T-helper 1 cell treated with Interleukin-12 subunit alpha and Interleukin-12 subunit beta and Interleukin-4 antibody, amounts not matched to agents 30 μg/mL and 1 μg/mL, for 36 hours (primary cell): Measurements from ENCODE around the gene SOX1.

Experiments
- H3K27ac Mint-ChIP-seq: one replicate; pipeline ENCODE4 v1.8.0; 2021; ENCODE audit warnings: mild to moderate bottlenecking, mixed read lengths
- H3K27me3 Mint-ChIP-seq: one replicate; pipeline ENCODE4 v1.8.0; 2021; ENCODE audit warnings: low read depth, mixed read lengths
- H3K36me3 Mint-ChIP-seq: one replicate; pipeline ENCODE4 v1.8.0; 2021; ENCODE audit warnings: low read depth, mixed read lengths
- H3K4me1 Mint-ChIP-seq: one replicate; pipeline ENCODE4 v1.8.0; 2021; ENCODE audit warnings: low read depth, mixed read lengths
- H3K4me3 Mint-ChIP-seq: one replicate; pipeline ENCODE4 v1.8.0; 2021; ENCODE audit warnings: mild to moderate bottlenecking, moderate library complexity, mixed read lengths
- H3K9me3 Mint-ChIP-seq: one replicate; pipeline ENCODE4 v1.8.0; 2021; ENCODE audit warnings: mixed read lengths

The SOX1 gene

DNA sequence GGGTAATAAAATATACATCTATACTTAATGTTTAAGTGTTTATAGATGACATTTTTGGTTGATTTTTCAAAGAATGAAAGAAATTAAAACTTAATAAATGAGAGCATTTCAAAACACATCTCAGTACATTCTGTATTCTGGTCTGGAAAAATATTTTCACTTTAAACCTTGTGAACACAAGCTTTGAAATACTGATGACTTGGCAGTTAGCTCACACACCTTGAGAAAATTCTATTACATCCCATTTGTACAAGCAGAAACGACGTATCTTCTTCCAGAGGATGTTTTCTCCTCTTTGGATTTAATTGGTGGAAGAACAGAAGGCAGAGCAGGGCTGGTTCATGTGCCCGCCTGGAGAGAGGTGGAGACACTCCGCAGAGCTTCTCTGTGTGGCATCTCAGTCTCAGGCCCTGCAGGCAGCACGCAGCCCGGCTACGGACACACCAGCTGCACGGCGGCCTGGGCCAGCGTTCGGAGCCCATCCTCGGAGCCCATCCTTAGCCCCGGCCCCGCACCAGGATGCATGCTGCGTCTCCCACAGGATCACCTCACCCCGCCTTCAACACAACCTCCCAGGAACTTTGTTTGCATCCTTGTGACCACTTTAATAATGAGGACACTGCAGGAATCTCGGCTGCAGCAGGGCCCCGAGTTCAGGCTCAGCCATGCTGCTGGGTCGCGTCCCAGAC, 48.6 kb downstream of the SOX1 start:
- H3K4me1 Mint-ChIP-seq, result peaks cover 1% of the 10 kb centered on the region
- H3K36me3 Mint-ChIP-seq, result no peaks in the 10 kb centered on the region
- no peak overlapping the region for H3K27ac Mint-ChIP-seq
- H3K9me3 Mint-ChIP-seq, result no peaks in the 10 kb centered on the region
- no peak overlapping the region for H3K4me3 Mint-ChIP-seq
- H3K27me3 Mint-ChIP-seq, result peaks cover 25% of the 10 kb centered on the region

- Mint-ChIP-seq H3K9me3 (no peaks in the 10 kb centered on the region), H3K27me3 (peaks cover 17% of the 10 kb centered on the region), H3K27ac (no peak overlapping the region), H3K36me3 (no peaks in the 10 kb centered on the region), H3K4me3 (no peak overlapping the region), H3K4me1 (peaks cover 1% of the 10 kb centered on the region)
Observed at GRCh38 chr13:112116187-112116950, 49.4 kb downstream of the SOX1 start.

DNA sequence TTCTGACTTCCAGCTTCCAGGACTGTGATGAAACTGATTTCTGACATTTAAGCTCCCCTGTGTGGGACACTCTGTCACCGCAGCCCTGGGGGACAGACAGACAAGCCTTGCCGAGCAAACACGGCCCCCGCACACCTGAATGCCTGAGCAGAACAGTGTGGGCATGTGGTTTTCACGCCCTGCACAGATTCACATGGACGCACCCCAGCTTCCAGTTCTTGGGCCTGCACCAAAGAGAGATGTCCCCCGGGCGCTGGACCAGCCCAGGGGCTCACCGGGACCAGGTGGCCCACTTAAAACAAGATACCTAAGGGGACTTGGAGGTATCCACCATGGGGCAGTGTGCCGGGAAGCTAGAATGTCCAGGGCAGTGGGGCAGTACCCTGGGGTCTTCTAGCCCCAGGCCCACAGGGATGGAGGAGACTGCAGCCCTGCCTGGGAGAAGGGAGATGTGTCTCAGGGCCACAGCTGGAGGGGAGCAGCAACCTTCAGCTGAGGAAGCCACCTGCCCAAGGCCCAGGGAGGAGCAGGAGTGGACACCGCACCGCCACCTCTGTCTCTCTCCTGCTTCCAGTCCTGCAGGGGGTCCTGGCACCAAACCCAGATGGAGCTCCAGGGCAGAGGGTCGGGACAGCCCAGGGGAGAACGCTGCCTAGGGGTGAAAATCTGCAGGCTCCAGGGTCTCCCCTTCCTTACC, 50.5 kb downstream of the SOX1 start:
- no peaks in the 10 kb centered on the region for H3K9me3 Mint-ChIP-seq
- H3K27ac Mint-ChIP-seq, result no peak overlapping the region
- peaks cover 1% of the 10 kb centered on the region for H3K4me1 Mint-ChIP-seq
- no peak overlapping the region for H3K4me3 Mint-ChIP-seq
- H3K27me3 Mint-ChIP-seq, result peaks cover 9% of the 10 kb centered on the region
- H3K36me3 Mint-ChIP-seq, result no peaks in the 10 kb centered on the region

GRCh38 chr13:112117955-112118302, 51.0 kb downstream of the SOX1 start:
- no peaks in the 10 kb centered on the region for H3K9me3 Mint-ChIP-seq
- H3K27me3 Mint-ChIP-seq, result peaks cover 9% of the 10 kb centered on the region
- H3K4me3 Mint-ChIP-seq, result no peak overlapping the region
- no peak overlapping the region for H3K27ac Mint-ChIP-seq
- H3K4me1 Mint-ChIP-seq, result peaks cover 1% of the 10 kb centered on the region
- H3K36me3 Mint-ChIP-seq, result no peaks in the 10 kb centered on the region

DNA sequence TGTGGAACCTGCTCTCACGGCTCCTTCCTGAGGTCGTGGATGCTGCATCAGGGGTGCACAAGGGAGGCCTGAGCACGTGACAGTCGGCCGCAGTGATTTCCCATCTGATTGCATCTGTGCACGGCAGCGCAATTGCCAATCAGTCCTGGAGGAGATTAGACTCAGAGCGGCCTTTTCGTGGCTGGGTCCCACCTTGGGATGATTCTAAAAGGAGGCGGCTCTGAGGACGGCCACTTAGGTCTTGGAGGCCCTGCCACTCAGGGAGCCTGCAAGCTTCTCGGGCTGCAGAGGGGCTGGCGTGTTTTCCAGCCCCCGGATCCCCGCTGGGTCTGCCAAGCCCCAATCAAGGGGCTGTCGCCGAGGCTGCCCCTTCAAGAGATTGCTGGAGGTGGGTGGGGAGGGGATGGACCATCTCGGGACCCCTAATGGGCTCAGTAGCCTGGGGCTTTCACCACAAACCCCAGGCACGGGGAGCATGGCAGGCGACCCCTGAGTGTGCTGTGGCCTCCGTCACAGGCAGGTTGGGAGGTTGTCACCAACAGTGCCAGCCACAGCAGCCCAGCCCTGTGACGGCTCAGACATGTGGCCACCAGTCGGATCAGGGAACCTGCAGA, 51.6 kb downstream of the SOX1 start:
- Mint-ChIP-seq H3K27ac (no peak overlapping the region), H3K27me3 (peaks cover 5% of the 10 kb centered on the region), H3K4me1 (peaks cover 1% of the 10 kb centered on the region), H3K9me3 (no peaks in the 10 kb centered on the region), H3K4me3 (no peak overlapping the region), H3K36me3 (no peaks in the 10 kb centered on the region)

DNA sequence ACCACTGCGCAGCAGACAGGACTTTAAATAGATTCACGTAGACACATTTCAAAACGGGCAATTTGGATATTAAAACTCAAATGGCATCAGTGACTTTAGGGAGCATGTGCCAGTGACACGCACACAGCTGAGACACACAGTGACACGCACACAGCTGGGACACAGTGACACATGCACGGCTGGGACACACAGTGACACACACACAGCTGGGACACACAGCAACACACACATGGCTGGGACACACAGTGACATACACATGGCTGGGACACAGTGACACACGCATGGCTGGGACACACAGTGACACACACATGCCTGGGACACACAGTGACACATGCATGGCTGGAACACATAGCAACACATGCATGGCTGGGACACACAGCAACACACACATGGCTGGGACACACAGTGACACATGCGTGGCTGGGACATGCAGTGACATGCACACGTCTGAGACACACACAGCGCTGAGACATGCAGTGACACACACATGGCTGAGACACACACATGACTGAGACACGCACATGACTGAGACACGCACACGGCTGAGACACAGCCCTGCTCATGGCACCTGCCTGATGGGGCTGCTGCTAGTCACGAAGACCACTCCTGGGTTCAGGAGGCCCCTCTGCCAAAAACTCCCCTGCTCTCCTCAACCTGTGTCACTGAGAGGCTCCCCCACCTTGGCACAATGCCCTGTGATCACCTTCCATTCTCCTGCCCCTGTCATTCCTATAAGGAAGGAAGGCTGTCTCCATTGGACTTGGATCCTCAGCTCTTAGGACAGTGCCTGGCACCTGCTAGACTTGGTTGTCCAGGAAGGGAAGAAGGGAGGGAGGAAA, 52.5 kb downstream of the SOX1 start:
- H3K27me3 Mint-ChIP-seq, result no peaks in the 10 kb centered on the region
- no peaks in the 10 kb centered on the region for H3K36me3 Mint-ChIP-seq
- H3K27ac Mint-ChIP-seq, result no peak overlapping the region
- no peak overlapping the region for H3K4me3 Mint-ChIP-seq
- H3K4me1 Mint-ChIP-seq, result peaks cover under 1% of the 10 kb centered on the region
- H3K9me3 Mint-ChIP-seq, result no peaks in the 10 kb centered on the region

- Mint-ChIP-seq H3K4me3 (no peak overlapping the region), H3K27ac (no peak overlapping the region), H3K36me3 (no peaks in the 10 kb centered on the region), H3K27me3 (peaks cover 3% of the 10 kb centered on the region), H3K4me1 (no peaks in the 10 kb centered on the region), H3K9me3 (no peaks in the 10 kb centered on the region)
Observed at GRCh38 chr13:112120031-112120373, 53.1 kb downstream of the SOX1 start.
